ENCODE data around the gene GLIPR2.
"Not testable (repeated sequence)": the region's sequence is repeated elsewhere in the genome, so short reads cannot be mapped to it uniquely, and the experiment has no call there.

GLIPR2 gene

GRCh38 chr9:36153746-36154145 is 17.2 kb downstream of the GLIPR2 start:
- H3K27me3 ChIP-seq (ENCODE audit: insufficient read depth, low read length), result no peaks in the 10 kb centered on the region
- peak overlapping the region; percentile 94 for H3K27ac ChIP-seq (ENCODE audit: low read depth, low read length)
- peaks cover 48% of the 10 kb centered on the region for H3K4me1 ChIP-seq (ENCODE audit: control insufficient read depth, insufficient read depth, low read length, unreplicated experiment)
- H3K36me3 ChIP-seq (ENCODE audit: insufficient read depth, low read length), result no peaks in the 10 kb centered on the region; the same call in 1 of the 2 replicates
- H3K79me2 ChIP-seq (ENCODE audit: control insufficient read depth, insufficient read depth, low read length, unreplicated experiment), result no peaks in the 10 kb centered on the region
- H3K4me3 ChIP-seq (ENCODE audit: low read depth, low read length), result no peak overlapping the region
- no peak overlapping the region for H2AFZ ChIP-seq (ENCODE audit: low read length, unreplicated experiment)

- Histone ChIP-seq H3K79me2 (ENCODE audit: control insufficient read depth, insufficient read depth, low read length, unreplicated experiment) (no peaks in the 10 kb centered on the region), H3K4me1 (ENCODE audit: control insufficient read depth, insufficient read depth, low read length, unreplicated experiment) (peaks cover 42% of the 10 kb centered on the region), H2AFZ (ENCODE audit: low read length, unreplicated experiment) (peak overlapping the region; percentile 61), H3K36me3 (ENCODE audit: insufficient read depth, low read length) (no peaks in the 10 kb centered on the region; the same call in 1 of the 2 replicates), H3K4me3 (ENCODE audit: low read depth, low read length) (peak overlapping the region; percentile 55), H3K27me3 (ENCODE audit: insufficient read depth, low read length) (no peaks in the 10 kb centered on the region), H3K27ac (ENCODE audit: low read depth, low read length) (peak overlapping the region; percentile 94)
Observed at GRCh38 chr9:36154331-36154952, 17.9 kb downstream of the GLIPR2 start.

- H2AFZ ChIP-seq (ENCODE audit: low read length, unreplicated experiment), result no peak overlapping the region
- H3K27ac ChIP-seq (ENCODE audit: low read depth, low read length), result no peak overlapping the region
- H3K4me1 ChIP-seq (ENCODE audit: control insufficient read depth, insufficient read depth, low read length, unreplicated experiment), result peaks cover 29% of the 10 kb centered on the region
- H3K27me3 ChIP-seq (ENCODE audit: insufficient read depth, low read length), result no peaks in the 10 kb centered on the region
- H3K79me2 ChIP-seq (ENCODE audit: control insufficient read depth, insufficient read depth, low read length, unreplicated experiment), result no peaks in the 10 kb centered on the region
- no peaks in the 10 kb centered on the region; the same call in 1 of the 2 replicates for H3K36me3 ChIP-seq (ENCODE audit: insufficient read depth, low read length)
- H3K4me3 ChIP-seq (ENCODE audit: low read depth, low read length), result no peak overlapping the region
Observed at GRCh38 chr9:36156116-36156515, 19.6 kb downstream of the GLIPR2 start.

- Histone ChIP-seq H3K4me1 (ENCODE audit: control insufficient read depth, insufficient read depth, low read length, unreplicated experiment) (peaks cover 29% of the 10 kb centered on the region), H3K36me3 (ENCODE audit: insufficient read depth, low read length) (no peaks in the 10 kb centered on the region; the same call in 1 of the 2 replicates), H3K79me2 (ENCODE audit: control insufficient read depth, insufficient read depth, low read length, unreplicated experiment) (no peaks in the 10 kb centered on the region), H2AFZ (ENCODE audit: low read length, unreplicated experiment) (no peak overlapping the region), H3K27ac (ENCODE audit: low read depth, low read length) (no peak overlapping the region), H3K4me3 (ENCODE audit: low read depth, low read length) (no peak overlapping the region), H3K27me3 (ENCODE audit: insufficient read depth, low read length) (no peaks in the 10 kb centered on the region)
Observed at GRCh38 chr9:36158122-36158521, 21.6 kb downstream of the GLIPR2 start.

- Histone ChIP-seq H3K36me3 (ENCODE audit: insufficient read depth, low read length) (no peaks in the 10 kb centered on the region; the same call in 1 of the 2 replicates), H2AFZ (ENCODE audit: low read length, unreplicated experiment) (no peak overlapping the region)
Observed at GRCh38 chr9:36158917-36159316, 22.4 kb downstream of the GLIPR2 start.

GRCh38 chr9:36159509-36159908 is 23.0 kb downstream of the GLIPR2 start:
- H2AFZ ChIP-seq (ENCODE audit: low read length, unreplicated experiment), result not testable (repeated sequence)

More at GRCh38 chr9:36158917-36159316, 22.4 kb downstream of the GLIPR2 start:
- Histone ChIP-seq H3K27me3 (ENCODE audit: insufficient read depth, low read length) (no peaks in the 10 kb centered on the region), H3K4me3 (ENCODE audit: low read depth, low read length) (no peak overlapping the region), H3K4me1 (ENCODE audit: control insufficient read depth, insufficient read depth, low read length, unreplicated experiment) (peaks cover 37% of the 10 kb centered on the region), H3K79me2 (ENCODE audit: control insufficient read depth, insufficient read depth, low read length, unreplicated experiment) (no peaks in the 10 kb centered on the region), H3K27ac (ENCODE audit: low read depth, low read length) (no peak overlapping the region)

GRCh38 chr9:36160126-36160525 is 23.6 kb downstream of the GLIPR2 start:
- H2AFZ ChIP-seq (ENCODE audit: low read length, unreplicated experiment); H3K27ac ChIP-seq (ENCODE audit: low read depth, low read length); H3K27me3 ChIP-seq (ENCODE audit: insufficient read depth, low read length); H3K36me3 ChIP-seq (ENCODE audit: insufficient read depth, low read length); H3K79me2 ChIP-seq (ENCODE audit: control insufficient read depth, insufficient read depth, low read length, unreplicated experiment); H3K4me3 ChIP-seq (ENCODE audit: low read depth, low read length): not testable (repeated sequence)
- H3K4me1 ChIP-seq (ENCODE audit: control insufficient read depth, insufficient read depth, low read length, unreplicated experiment), result peaks cover 28% of the 10 kb centered on the region

More at GRCh38 chr9:36159509-36159908, 23.0 kb downstream of the GLIPR2 start:
- H3K79me2 ChIP-seq (ENCODE audit: control insufficient read depth, insufficient read depth, low read length, unreplicated experiment); H3K27me3 ChIP-seq (ENCODE audit: insufficient read depth, low read length); H3K36me3 ChIP-seq (ENCODE audit: insufficient read depth, low read length); H3K4me3 ChIP-seq (ENCODE audit: low read depth, low read length); H3K27ac ChIP-seq (ENCODE audit: low read depth, low read length): not testable (repeated sequence)
- peaks cover 34% of the 10 kb centered on the region for H3K4me1 ChIP-seq (ENCODE audit: control insufficient read depth, insufficient read depth, low read length, unreplicated experiment)

- Histone ChIP-seq H2AFZ (ENCODE audit: low read length, unreplicated experiment) (no peak overlapping the region), H3K79me2 (ENCODE audit: control insufficient read depth, insufficient read depth, low read length, unreplicated experiment) (no peaks in the 10 kb centered on the region), H3K4me3 (ENCODE audit: low read depth, low read length) (no peak overlapping the region), H3K27ac (ENCODE audit: low read depth, low read length) (no peak overlapping the region), H3K4me1 (ENCODE audit: control insufficient read depth, insufficient read depth, low read length, unreplicated experiment) (peaks cover 24% of the 10 kb centered on the region), H3K27me3 (ENCODE audit: insufficient read depth, low read length) (no peaks in the 10 kb centered on the region), H3K36me3 (ENCODE audit: insufficient read depth, low read length) (no peaks in the 10 kb centered on the region; the same call in 1 of the 2 replicates)
Observed at GRCh38 chr9:36161187-36161586, 24.7 kb downstream of the GLIPR2 start.

GRCh38 chr9:36162211-36162738 is 25.7 kb downstream of the GLIPR2 start:
- no peak overlapping the region for H3K4me3 ChIP-seq (ENCODE audit: low read depth, low read length)
- H2AFZ ChIP-seq (ENCODE audit: low read length, unreplicated experiment), result no peak overlapping the region
- no peaks in the 10 kb centered on the region for H3K27me3 ChIP-seq (ENCODE audit: insufficient read depth, low read length)
- peaks cover 24% of the 10 kb centered on the region for H3K4me1 ChIP-seq (ENCODE audit: control insufficient read depth, insufficient read depth, low read length, unreplicated experiment)
- no peaks in the 10 kb centered on the region for H3K79me2 ChIP-seq (ENCODE audit: control insufficient read depth, insufficient read depth, low read length, unreplicated experiment)
- H3K36me3 ChIP-seq (ENCODE audit: insufficient read depth, low read length), result no peaks in the 10 kb centered on the region
- H3K27ac ChIP-seq (ENCODE audit: low read depth, low read length), result peak overlapping the region; percentile 31

GRCh38 chr9:36163049-36163785 is 26.7 kb downstream of the GLIPR2 start:
- no peak overlapping the region for H3K4me3 ChIP-seq (ENCODE audit: low read depth, low read length)
- H2AFZ ChIP-seq (ENCODE audit: low read length, unreplicated experiment), result peak overlapping the region; percentile 36
- peaks cover 24% of the 10 kb centered on the region for H3K4me1 ChIP-seq (ENCODE audit: control insufficient read depth, insufficient read depth, low read length, unreplicated experiment)
- no peaks in the 10 kb centered on the region for H3K36me3 ChIP-seq (ENCODE audit: insufficient read depth, low read length)
- no peaks in the 10 kb centered on the region for H3K27me3 ChIP-seq (ENCODE audit: insufficient read depth, low read length)
- no peaks in the 10 kb centered on the region for H3K79me2 ChIP-seq (ENCODE audit: control insufficient read depth, insufficient read depth, low read length, unreplicated experiment)
- peak overlapping the region; percentile 31 for H3K27ac ChIP-seq (ENCODE audit: low read depth, low read length)

Measured in ACC112 (cell line).